ENCODE measurements around the gene CLEC4M. TPM values are rescaled to one million over a fixed set of nuclear protein-coding genes. Genes with fewer than 3 reads are reported as not detected.

CLEC4M gene
- total and polyA plus RNA-seq, 2 of the 8 experiments (the other 6 are each of a cell fraction or from before 2014, with no cell fraction given): not detected

DNA sequence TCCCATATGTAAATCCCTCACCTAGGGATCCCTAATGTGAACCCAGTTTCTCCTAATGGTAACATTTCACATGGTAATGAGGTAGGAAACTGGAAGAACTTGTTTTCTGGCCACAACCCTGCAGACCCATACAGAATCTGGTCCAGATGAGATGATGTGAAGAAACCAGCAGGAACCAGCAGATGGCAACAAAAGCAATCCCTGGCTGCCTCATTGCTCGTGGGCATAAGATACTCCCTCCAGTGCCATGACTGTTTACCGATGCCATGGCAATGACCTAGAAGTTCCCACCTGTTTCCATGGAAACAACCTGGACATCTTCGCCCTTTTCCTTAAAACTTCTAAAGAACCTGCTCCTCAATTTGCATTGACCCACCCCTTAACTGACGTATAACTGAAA lies 14.3 kb upstream of the CLEC4M start:
- FAIRE-seq (peak; percentile 99), DNase-seq (ENCODE audit: low read depth in 1 of 2, low spot score in 2 of 2) (peak; percentile 51 to 60)
- Histone ChIP-seq H3K23ac (ENCODE audit: insufficient read length) (no peak overlapping the region), H2BK20ac (ENCODE audit: low read length) (no peak overlapping the region), H4K5ac (ENCODE audit: insufficient read length, low read depth, low read length) (no peak overlapping the region), H3K4ac (replicated peaks; ENCODE audit: insufficient read length, low read depth, low read length) (no peak overlapping the region), H4K20me1 (replicated peaks in 1 of 2; ENCODE audit: control insufficient read depth in 1 of 2, insufficient read depth in 2 of 2, low read length in 2 of 2) (no peaks in the 10 kb centered on the region), H2AFZ (ENCODE audit: low read length) (no peak overlapping the region), H3K18ac (ENCODE audit: extremely low read depth, low read length) (no peak overlapping the region), H3K23me2 (ENCODE audit: low read depth, low read length) (no peaks in the 10 kb centered on the region; the same call in 1 of the 2 replicates), H3K9ac (replicated peaks in 1 of 4; ENCODE audit: extremely low read depth in 1 of 4, low read depth in 3 of 4, low read length in 3 of 4) (no peak overlapping the region), H3K56ac (replicated peaks; ENCODE audit: insufficient read length, low read depth, low read length) (no peak overlapping the region), H3K4me3 (ENCODE audit: extremely low read depth in 1 of 4, insufficient read depth in 2 of 4, low read depth in 3 of 4, low read length in 4 of 4) (0 out of 8 replicates have a peak overlapping the region, but pooled peaks of 1 of the 4 experiments have one; percentile 22), H2BK12ac (ENCODE audit: low read depth, low read length) (no peak overlapping the region), H2BK15ac (ENCODE audit: low read length) (no peak overlapping the region), H3K4me1 (replicated peaks in 1 of 4; ENCODE audit: control insufficient read depth in 3 of 4, insufficient read depth in 4 of 4, low read length in 3 of 4) (peaks cover 3 to 15% (median 8%) of the 10 kb centered on the region in 4 experiments; a peak in 6 of 7 replicates), H3K79me1 (ENCODE audit: low read depth, low read length) (no peaks in the 10 kb centered on the region), H3K79me2 (ENCODE audit: control insufficient read depth in 1 of 2, insufficient read depth in 2 of 2, low read length in 2 of 2) (no peaks in the 10 kb centered on the region), H4K8ac (ENCODE audit: extremely low read depth, insufficient read depth, low read length) (no peak overlapping the region), H3K27ac (ENCODE audit: low read depth, low read length) (peak overlapping the region; percentile 50), H2AK5ac (ENCODE audit: low read depth, low read length) (no peak overlapping the region), H2BK5ac (ENCODE audit: low read depth, low read length) (no peak overlapping the region), H3K14ac (ENCODE audit: insufficient read length) (no peak overlapping the region), H3K9me3 (ENCODE audit: insufficient read depth in 2 of 2, low read depth in 1 of 2, low read length in 1 of 2) (0 out of 4 replicates have a peak, but pooled peaks cover 0 to 6% of the 10 kb centered on the region in 2 experiments), H4K91ac (replicated peaks; ENCODE audit: insufficient read length, low read length) (no peak overlapping the region), H2BK120ac (replicated peaks; ENCODE audit: low read depth, low read length) (no peak overlapping the region), H3K27me3 (replicated peaks in 1 of 4; ENCODE audit: control insufficient read depth in 3 of 4, extremely low read depth in 1 of 4, insufficient read depth in 3 of 4, low read length in 3 of 4) (no peaks in the 10 kb centered on the region), H3K4me2 (ENCODE audit: insufficient read depth in 1 of 2, low read depth in 2 of 2, low read length in 2 of 2) (peak overlapping the region in 1 of 2 experiments; percentile 20; a peak in 2 of 4 replicates), H3K36me3 (ENCODE audit: control insufficient read depth in 2 of 4, insufficient read depth in 4 of 4, low read length in 3 of 4) (no peaks in the 10 kb centered on the region)
- ChIA-PET POLR2A (ENCODE audit: partially characterized antibody) (no interaction called here), CTCF (ENCODE audit: partially characterized antibody) (interaction anchor here (0.6 to 1.6 kb wide), 4 partner anchors 11 to 50 kb away, joined by 3 to 5 read pairs (median 4); no protein-coding TSS in a partner anchor)
- 16% methylated on average over 4 of the region's 4 CpGs; no CpG with 5 or more reads in 1 of the 2 experiments for WGBS, 2 experiments (ENCODE audit: extremely low coverage in 1 of 2, insufficient coverage in 1 of 2, insufficient read length in 1 of 2, insufficient replicate concordance in 2 of 2, low coverage in 1 of 2, low lambda C conversion rate in 2 of 2, missing lambda C conversion rate in 1 of 2)
- TF ChIP-seq KDM5A (IDR thresholded peaks at IDR 0.05; ENCODE audit: low read length) (no peak), TAF1 (IDR thresholded peaks at IDR 0.05; ENCODE audit: low read depth, low read length) (no peak), KDM1A (IDR thresholded peaks at IDR 0.05; ENCODE audit: borderline replicate concordance, low read length) (no peak), BRCA1 (IDR thresholded peaks at IDR 0.05; ENCODE audit: low read depth, low read length) (no peak), POU5F1 (IDR thresholded peaks at IDR 0.05; ENCODE audit: low read depth, low read length) (no peak), SRF (IDR thresholded peaks at IDR 0.05; ENCODE audit: low read depth, low read length) (no peak), SIN3A (conservative IDR thresholded peaks at IDR 0.05 in 1 of 2, IDR thresholded peaks at IDR 0.05 in 1 of 2; ENCODE audit: low read depth in 1 of 2, low read length in 2 of 2) (0 out of 4 replicates have a peak, but pooled peaks of 1 of the 2 experiments have one; percentile 85), RAD21 (IDR thresholded peaks at IDR 0.05 in 1 of 2, conservative IDR thresholded peaks at IDR 0.05 in 1 of 2; ENCODE audit: low read depth in 2 of 2, low read length in 2 of 2) (peak; percentile 71 to 79), MAFK (IDR thresholded peaks at IDR 0.05; ENCODE audit: low read depth, low read length) (no peak), RBBP5 (IDR thresholded peaks at IDR 0.05; ENCODE audit: borderline replicate concordance, low read depth, low read length) (no peak), EP300 (IDR thresholded peaks at IDR 0.05; ENCODE audit: borderline replicate concordance in 1 of 2, low read depth in 2 of 2, low read length in 2 of 2) (peak in 1 of 2 experiments; percentile 85; a peak in 2 of 3 replicates), CHD2 (IDR thresholded peaks at IDR 0.05; ENCODE audit: low read length) (peak; percentile 18; the same call in 1 of the 2 replicates), POLR2A (IDR thresholded peaks at IDR 0.05; ENCODE audit: control extremely low read depth in 1 of 2, low read depth in 2 of 2, low read length in 2 of 2) (no peak), TCF12 (IDR thresholded peaks at IDR 0.05; ENCODE audit: low read depth, low read length) (peak; percentile 44; the same call in 1 of the 2 replicates)

All from H1 (cell line).